Suprapubic skin (tissue), 4 donors: ENCODE measurements around the gene MYBPHL. TPM values are rescaled to one million over a fixed set of nuclear protein-coding genes. Genes with fewer than 3 reads are reported as not detected.

Experiments
- DNase-seq, 2 donors: peaks; one replicate each; pipeline ENCODE4 v3.0.0-alpha.2; 2019; ENCODE audit warnings: low spot score in 2 of 2
- H3K27ac ChIP-seq: fragments of 200-600 bp; sonication (generic); one replicate; pipeline ENCODE4 v1.5.1; 2019
- H3K27me3 ChIP-seq: fragments of 200-600 bp; sonication (generic); one replicate; pipeline ENCODE4 v1.5.1; 2019
- H3K36me3 ChIP-seq: fragments of 200-600 bp; sonication (generic); one replicate; pipeline ENCODE4 v1.5.1; 2019
- H3K4me1 ChIP-seq: fragments of 200-600 bp; sonication (generic); one replicate; pipeline ENCODE4 v1.5.1; 2019
- H3K4me3 ChIP-seq: fragments of 200-600 bp; sonication (generic); one replicate; pipeline ENCODE4 v1.5.1; 2019; ENCODE audit warnings: mild to moderate bottlenecking
- H3K9me3 ChIP-seq: fragments of 200-600 bp; sonication (generic); one replicate; pipeline ENCODE4 v1.5.1; 2019
- EP300 ChIP-seq: sonication (generic); formaldehyde crosslinking; IDR thresholded peaks from one replicate; pipeline ENCODE4 v1.6.1; 2017; ENCODE audit warnings: antibody characterized with exemption
- POLR2A ChIP-seq, 2 donors: fragments of 450-650 bp; IDR thresholded peaks; one replicate each; pipeline ENCODE4 v1.6.1; 2017; ENCODE audit warnings: antibody characterized with exemption in 2 of 2, mild to moderate bottlenecking in 2 of 2, moderate library complexity in 2 of 2
- POLR2AphosphoS5 ChIP-seq, 3 donors: sonication (generic); formaldehyde crosslinking; IDR thresholded peaks; one replicate each; pipeline ENCODE4 v1.6.1; 2017; ENCODE audit warnings: antibody characterized with exemption in 3 of 3
- WGBS: methylation state at CpG from one replicate; pipeline ENCODE4 v1.1.5; 2018; 5-methylcytosine and 5-hydroxymethylcytosine counted together
- total RNA-seq, 4 donors: library from RNA; depleted of rRNA; stranded (reverse); fragments of >200 nt; gene quantifications; one replicate each; pipeline ENCODE4 v1.1.0, GENCODE V29; 2016
- TF ChIP-seq, protein P1 (sequence below), 2 donors: fragments of 200-600 bp in 1 of 2; fragments of 450-650 bp in 1 of 2; sonication (generic) in 1 of 2; IDR thresholded peaks; one replicate each; pipeline ENCODE4 v1.5.1; 2016 to 2019; ENCODE audit warnings: antibody characterized with exemption in 2 of 2, mild to moderate bottlenecking in 1 of 2, moderate library complexity in 1 of 2

MYBPHL gene
- total RNA-seq, 4 donors from 2014 or later: not detected

DNA sequence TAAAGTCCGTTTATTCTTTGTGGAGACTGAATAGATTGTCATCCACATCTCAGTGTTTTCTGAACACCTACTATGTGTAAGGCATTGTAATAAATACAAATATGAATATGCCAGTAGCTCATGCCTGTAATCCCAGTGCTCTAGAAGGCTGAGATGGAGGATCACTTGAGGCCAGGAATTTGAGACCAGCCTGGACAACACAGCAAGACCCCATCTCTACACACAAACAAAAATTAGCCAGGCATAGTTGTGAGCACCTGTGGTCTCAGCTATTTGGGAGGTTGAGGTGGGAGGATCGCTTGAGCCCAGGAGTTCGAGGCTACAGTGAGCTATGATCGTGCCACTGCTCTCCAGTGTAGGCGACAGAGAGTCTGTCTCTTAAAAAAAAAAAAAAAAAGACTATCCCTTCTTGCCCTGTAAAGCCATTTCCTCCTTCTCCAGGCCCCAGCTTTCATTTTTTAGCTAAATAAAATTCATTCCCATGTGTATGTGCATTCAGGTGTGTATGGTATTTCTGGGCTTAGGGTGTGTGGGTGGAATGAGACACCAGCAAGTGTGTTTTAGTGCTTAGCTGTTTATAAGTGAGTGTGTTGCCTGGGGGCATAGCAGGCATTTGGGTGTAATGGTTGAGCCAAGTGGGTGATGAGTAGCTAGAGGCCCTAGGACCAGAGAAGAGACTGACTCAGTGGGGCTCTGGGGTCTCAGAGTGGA, 49.7 kb downstream of the MYBPHL start:
- no peak for DNase-seq

GRCh38 chr1:109256085-109256484, 50.7 kb downstream of the MYBPHL start:
- TF ChIP-seq, protein P1, sequence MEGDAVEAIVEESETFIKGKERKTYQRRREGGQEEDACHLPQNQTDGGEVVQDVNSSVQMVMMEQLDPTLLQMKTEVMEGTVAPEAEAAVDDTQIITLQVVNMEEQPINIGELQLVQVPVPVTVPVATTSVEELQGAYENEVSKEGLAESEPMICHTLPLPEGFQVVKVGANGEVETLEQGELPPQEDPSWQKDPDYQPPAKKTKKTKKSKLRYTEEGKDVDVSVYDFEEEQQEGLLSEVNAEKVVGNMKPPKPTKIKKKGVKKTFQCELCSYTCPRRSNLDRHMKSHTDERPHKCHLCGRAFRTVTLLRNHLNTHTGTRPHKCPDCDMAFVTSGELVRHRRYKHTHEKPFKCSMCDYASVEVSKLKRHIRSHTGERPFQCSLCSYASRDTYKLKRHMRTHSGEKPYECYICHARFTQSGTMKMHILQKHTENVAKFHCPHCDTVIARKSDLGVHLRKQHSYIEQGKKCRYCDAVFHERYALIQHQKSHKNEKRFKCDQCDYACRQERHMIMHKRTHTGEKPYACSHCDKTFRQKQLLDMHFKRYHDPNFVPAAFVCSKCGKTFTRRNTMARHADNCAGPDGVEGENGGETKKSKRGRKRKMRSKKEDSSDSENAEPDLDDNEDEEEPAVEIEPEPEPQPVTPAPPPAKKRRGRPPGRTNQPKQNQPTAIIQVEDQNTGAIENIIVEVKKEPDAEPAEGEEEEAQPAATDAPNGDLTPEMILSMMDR (IDR thresholded peaks at IDR 0.05): no peak
- TF ChIP-seq POLR2A (IDR thresholded peaks at IDR 0.05): no peak
- TF ChIP-seq EP300: no peak
- TF ChIP-seq POLR2AphosphoS5 (IDR thresholded peaks at IDR 0.05): no peak
- Histone ChIP-seq H3K27me3 (no peaks in the 10 kb centered on the region), H3K9me3 (no peaks in the 10 kb centered on the region), H3K27ac (no peak overlapping the region), H3K36me3 (peaks cover 17% of the 10 kb centered on the region), H3K4me1 (peaks cover 56% of the 10 kb centered on the region), H3K4me3 (no peak overlapping the region)
- no peak for DNase-seq
- 78% methylated on average over 7 of the region's 7 CpGs for WGBS

More for the DNA sequence above, 49.7 kb downstream of the MYBPHL start:
- TF ChIP-seq POLR2A (IDR thresholded peaks at IDR 0.05): no peak
- TF ChIP-seq, protein P1 (IDR thresholded peaks at IDR 0.05): no peak
- no peak for TF ChIP-seq EP300
- no peak for TF ChIP-seq POLR2AphosphoS5 (IDR thresholded peaks at IDR 0.05)
- peaks cover 58% of the 10 kb centered on the region for H3K4me1 ChIP-seq
- WGBS: 79% methylated on average over 5 of the region's 5 CpGs
- H3K9me3 ChIP-seq: no peaks in the 10 kb centered on the region
- H3K36me3 ChIP-seq: peaks cover 19% of the 10 kb centered on the region
- peak overlapping the region; percentile 11 for H3K27ac ChIP-seq
- no peaks in the 10 kb centered on the region for H3K27me3 ChIP-seq
- H3K4me3 ChIP-seq: no peak overlapping the region

GRCh38 chr1:109255678-109256077, 51.1 kb downstream of the MYBPHL start:
- no peak for DNase-seq
- TF ChIP-seq POLR2A (IDR thresholded peaks at IDR 0.05) (no peak), POLR2AphosphoS5 (IDR thresholded peaks at IDR 0.05) (no peak), EP300 (no peak)
- TF ChIP-seq, protein P1 (IDR thresholded peaks at IDR 0.05): no peak
- Histone ChIP-seq H3K4me1 (peaks cover 56% of the 10 kb centered on the region), H3K36me3 (peaks cover 14% of the 10 kb centered on the region), H3K9me3 (no peaks in the 10 kb centered on the region), H3K27me3 (no peaks in the 10 kb centered on the region), H3K27ac (peak overlapping the region; percentile 4), H3K4me3 (peak overlapping the region; percentile 41)
- WGBS: 92% methylated on average over 5 of the region's 5 CpGs

GRCh38 chr1:109255097-109255651, 51.6 kb downstream of the MYBPHL start:
- Histone ChIP-seq H3K27me3 (no peaks in the 10 kb centered on the region), H3K27ac (peak overlapping the region; percentile 4), H3K4me3 (peak overlapping the region; percentile 41), H3K36me3 (peaks cover 9% of the 10 kb centered on the region), H3K4me1 (peaks cover 61% of the 10 kb centered on the region), H3K9me3 (no peaks in the 10 kb centered on the region)
- 38% methylated on average over 14 of the region's 15 CpGs for WGBS
- no peak for DNase-seq
- no peak for TF ChIP-seq EP300
- TF ChIP-seq POLR2AphosphoS5 (IDR thresholded peaks at IDR 0.05): no peak
- TF ChIP-seq POLR2A (IDR thresholded peaks at IDR 0.05): no peak
- TF ChIP-seq, protein P1 (IDR thresholded peaks at IDR 0.05): no peak

DNA sequence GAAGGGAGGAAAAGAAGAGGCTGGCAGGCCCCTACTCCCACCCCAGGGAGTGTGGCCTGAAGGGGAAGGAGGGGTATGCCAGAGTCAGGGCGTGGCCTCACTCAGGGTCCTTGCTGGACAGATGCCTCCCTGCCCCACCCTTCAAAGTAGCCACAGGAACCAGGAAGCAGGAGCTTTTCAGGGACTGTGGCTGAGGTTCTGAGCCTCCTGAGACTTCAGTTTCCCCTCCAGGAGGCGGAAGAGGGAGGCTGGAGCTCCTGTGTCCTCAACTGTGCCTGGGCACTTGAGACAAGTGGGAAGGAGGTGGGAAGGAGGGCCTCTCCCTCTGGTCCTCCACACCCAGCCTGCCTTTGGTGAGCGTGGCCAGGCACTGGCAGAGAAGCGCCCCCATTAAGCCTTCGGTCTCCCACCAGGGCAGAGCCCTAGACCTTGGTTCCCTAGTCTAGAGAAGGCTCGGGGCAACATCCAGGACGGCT, 52.2 kb downstream of the MYBPHL start:
- TF ChIP-seq POLR2AphosphoS5 (IDR thresholded peaks at IDR 0.05): no peak
- TF ChIP-seq EP300: no peak
- TF ChIP-seq POLR2A (IDR thresholded peaks at IDR 0.05): no peak
- TF ChIP-seq, protein P1 (IDR thresholded peaks at IDR 0.05): no peak
- Histone ChIP-seq H3K36me3 (peaks cover 9% of the 10 kb centered on the region), H3K27ac (peak overlapping the region; percentile 80), H3K4me3 (peak overlapping the region; percentile 41), H3K27me3 (no peaks in the 10 kb centered on the region), H3K4me1 (peaks cover 64% of the 10 kb centered on the region), H3K9me3 (no peaks in the 10 kb centered on the region)
- no CpG with 5 or more reads among the region's 7 CpGs for WGBS
- no peak for DNase-seq
